ENCODE results near the gene CCDC171.
A peak's percentile ranks its signal among the peaks of the same experiment; 100 is the strongest.
"Not testable (repeated sequence)": the region's sequence is repeated elsewhere in the genome, so short reads cannot be mapped to it uniquely, and the experiment has no call there.

The CCDC171 gene

DNA sequence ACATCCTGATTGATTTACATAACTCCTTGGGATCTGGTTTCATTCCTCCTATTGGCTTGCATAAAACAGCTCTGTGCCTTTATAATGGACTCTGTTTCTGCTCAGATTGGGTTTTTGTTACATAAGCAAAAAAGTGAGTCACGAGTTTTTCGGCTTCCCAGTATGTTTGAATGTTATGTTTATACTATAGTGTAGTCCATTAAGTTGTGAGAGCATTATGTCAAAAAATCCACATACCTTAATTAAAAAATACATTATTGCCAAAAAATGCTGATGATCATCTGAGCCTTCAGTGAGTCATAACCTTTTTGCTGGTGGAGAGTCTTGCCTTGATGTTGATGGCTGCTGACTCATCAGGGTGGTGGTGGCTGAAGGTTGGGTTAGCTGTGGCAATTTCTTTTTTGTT lies 144.6 kb downstream of the CCDC171 start:
- peak in 1 of 2 donors; percentile 5 for DNase-seq

DNA sequence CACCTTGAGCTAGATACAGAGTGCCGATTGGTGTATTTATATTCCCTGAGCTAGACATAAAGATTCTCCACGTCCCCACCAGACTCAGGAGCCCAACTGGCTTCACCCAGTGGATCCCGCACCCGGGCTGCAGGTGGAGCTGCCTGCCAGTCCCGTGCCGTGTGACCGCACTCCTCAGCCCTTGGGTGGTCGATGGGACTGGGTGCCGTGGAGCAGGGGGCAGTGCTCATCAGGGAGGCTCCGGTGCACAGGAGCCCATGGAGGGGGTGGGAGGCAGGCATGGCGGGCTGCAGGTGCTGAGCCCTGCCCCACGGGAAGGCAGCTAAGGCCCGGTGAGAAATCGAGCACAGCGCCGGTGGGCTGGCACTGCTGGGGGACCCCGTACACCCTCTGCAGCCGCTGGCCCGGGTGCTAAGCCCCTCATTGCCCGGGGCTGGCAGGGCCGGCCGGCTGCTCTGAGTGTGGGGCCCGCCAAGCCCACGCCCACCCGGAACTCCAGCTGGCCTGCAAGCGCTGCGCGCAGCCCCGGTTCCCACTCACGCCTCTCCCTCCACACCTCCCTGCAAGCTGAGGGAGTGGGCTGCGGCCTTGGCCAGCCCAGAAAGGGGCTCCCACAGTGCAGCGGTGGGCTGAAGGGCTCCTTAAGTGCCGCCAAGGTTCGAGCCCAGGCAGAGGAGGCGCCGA lies 147.2 kb downstream of the CCDC171 start:
- DNase-seq: not testable (repeated sequence)

DNA sequence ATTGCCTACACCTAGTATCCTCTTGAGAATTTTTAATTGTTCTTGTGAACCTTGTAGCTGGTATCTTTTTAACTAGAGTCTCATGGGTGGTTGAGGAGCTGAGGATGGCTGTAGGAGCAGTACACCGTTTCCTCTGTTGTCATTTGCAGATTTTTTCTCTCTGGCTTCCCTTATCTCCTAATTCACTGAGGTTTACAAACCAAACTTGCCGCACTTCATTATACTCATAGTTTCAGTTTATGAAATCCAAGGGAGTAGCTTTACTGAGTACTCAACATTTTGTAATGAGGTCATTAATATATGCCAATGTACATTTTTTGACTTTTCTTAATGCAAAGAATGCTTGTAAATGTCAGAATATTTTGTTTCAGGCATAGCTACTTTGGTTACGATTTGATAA lies 154.2 kb downstream of the CCDC171 start:
- no peak for DNase-seq

DNA sequence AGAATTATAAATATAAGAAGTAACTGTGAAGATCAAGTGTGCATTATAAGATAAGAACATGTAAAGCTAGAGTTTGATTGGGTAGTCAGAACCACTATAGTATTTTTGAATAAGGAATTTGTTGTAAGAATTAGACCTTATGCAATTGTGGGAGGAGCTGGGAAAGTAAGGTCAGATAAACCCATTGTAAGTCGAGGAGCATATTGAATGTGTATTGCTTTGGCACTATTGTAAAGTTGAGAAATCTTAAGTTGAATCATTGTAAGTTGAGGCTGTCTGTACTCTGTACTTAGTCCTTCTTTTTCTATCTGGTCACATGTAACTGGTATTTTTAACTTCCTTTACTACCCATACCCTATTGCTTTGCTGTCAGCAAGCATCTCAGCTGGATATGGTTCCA lies 158.7 kb downstream of the CCDC171 start:
- no peak for DNase-seq

DNA sequence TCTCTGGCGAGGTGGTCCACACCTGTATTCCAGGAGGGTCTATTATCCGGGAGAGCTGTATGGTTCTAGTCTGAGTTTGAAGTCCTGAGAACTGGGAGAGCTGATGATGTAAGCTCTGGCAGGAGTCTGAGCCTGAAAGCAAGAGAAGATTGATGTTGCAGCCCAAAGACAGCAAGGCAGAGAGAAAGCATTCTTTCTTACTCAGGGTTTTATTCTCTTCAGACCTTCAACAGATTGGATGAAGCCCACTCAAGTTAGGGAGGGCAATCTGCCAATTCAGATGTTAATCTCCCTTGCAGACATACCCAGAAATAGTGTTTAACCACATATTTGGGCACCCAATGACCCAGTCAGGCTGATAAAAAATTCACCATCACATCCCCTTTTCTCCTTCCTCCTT lies 159.1 kb downstream of the CCDC171 start:
- no peak for DNase-seq

DNA sequence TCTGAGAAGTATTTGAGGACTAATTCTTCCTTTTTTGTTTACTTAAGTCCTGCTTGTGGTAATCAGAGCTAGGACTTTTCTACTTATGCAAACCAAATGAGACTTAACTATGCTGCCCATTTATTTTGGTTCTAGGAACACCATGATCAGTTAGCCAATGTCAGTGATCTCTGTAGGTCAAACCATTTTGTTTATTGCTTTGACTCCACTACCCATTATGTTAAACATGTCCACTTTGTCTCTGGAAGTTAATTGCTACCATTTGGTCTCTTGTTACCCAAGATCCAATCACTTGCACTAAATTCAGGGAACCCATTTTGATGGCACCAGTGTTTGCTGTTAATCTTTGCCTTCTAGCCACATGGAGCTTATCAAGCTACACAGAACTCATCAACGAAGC lies 161.9 kb downstream of the CCDC171 start:
- DNase-seq: no peak

DNA sequence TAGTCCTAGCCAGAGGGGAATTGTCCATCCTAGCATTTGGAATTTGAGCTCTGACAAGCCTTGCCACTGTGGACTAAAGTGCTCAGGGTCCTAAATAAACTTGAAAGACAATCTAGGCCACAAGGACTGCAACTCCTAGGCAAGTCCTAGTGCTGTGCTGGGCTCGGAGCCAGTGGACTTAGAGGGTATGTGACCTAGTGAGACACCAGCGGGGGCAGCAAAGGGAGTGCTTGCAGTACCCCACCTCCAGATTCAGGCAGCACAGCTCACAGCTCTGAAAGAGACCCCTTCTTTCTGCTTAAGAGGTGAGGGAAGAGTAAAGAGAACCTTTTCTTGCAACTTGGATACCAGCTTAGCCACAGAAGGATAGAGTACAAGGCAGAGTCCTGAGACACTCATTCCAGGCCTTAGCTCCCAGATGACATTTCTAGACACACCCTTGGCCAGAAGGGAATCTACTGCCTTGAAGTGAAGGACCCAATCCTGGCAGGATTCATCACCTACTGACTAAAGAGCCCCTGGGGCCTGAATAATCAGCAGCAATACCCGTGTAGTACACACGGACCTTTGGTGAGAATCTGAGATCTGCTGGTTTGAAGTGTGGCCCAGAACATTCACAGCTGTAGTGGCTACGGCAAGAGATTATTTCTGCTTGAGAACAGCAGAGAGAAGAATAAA lies 164.6 kb downstream of the CCDC171 start:
- DNase-seq: no peak

DNA sequence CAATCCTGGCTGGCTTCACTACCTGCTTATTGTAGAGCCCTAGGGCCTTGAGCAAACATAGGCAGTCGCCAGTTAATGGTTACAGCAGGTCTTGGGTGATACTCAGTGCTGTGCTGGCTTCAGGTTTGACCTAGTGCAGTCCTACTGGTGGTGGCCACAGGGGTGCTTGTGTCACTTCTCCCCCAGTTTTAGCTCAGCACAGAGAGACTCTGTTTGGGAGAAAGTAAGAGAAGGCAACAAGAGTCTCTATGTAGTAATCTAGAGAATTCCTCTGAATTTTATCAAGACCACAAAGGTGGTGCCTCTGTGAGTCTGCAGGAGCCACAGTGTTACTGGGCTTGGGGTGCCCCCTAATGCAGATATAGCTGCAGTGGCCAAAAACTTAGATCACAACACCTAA lies 165.6 kb downstream of the CCDC171 start:
- DNase-seq: no peak

DNA sequence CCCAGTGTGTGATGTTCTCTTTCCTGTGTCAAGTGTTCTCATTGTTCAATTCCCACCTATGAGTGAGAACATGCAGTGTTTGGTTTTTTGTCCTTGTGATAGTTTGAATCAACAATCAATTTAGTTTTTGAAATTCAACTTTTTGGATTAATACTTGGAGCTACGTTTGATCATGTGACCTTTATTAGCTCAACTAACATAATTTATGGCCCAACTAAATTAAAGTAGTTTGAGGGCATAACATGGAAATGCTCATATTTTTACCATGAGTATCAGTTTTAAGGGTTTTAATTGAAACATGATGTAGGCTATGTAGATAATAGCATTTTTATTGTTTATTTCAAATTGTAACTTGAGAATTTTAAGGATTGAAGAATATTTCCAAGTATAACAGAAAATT lies 168.0 kb downstream of the CCDC171 start:
- no peak for DNase-seq

DNA sequence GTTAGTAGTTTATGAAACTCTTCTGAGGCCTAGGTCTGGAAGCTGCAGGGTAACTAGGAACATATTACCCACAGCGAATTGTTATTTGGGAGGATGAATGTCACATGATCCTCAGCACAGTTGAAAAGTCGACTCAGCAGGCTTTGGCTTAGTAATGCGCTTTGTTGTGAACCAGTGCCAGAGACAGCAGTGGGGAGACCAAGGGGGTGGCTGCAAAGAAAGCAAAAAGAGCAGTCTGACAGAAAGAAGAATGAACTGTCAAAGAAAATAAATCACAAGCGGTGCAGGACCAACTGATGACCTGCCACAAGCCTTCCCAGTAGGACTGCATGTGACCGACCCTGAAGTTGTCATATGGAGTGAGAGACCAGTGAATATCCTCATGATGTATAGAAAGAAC lies 170.0 kb downstream of the CCDC171 start:
- no peak for DNase-seq

DNA sequence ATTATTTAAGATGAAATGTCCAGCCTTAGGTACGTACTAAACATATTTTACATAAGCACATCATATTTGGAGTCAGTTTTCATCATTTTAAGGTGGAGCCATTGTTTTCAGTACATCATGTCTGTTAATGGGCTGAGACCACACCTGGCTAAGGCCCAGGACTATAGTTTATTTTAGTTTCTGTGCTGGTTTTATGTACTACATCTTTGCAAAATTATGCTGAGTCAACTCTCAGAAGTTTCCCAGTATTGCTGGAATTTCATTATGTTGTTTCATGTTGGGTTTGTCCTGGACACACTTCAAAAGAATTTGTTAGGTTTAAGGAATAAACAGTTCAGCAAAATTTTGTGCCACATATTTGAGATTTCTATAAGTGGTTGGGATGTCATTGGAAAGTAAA lies 171.2 kb downstream of the CCDC171 start:
- no peak for DNase-seq

DNA sequence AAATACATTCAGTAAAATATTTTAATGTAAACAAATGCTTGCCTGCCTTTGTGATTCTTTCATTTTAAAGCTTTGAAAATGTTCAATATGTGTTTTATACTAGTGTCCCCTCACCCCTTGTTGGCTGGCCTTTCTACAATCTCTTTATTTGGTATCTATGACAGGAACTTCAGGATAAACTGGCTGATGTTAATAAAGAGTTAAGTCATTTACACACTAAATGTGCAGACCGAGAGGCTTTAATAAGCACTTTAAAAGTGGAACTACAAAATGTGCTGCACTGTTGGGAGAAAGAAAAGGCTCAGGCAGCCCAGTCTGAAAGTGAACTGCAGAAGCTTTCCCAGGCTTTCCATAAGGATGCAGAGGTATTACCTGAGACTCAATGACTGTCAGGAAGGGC lies 171.8 kb downstream of the CCDC171 start:
- DNase-seq: no peak

DNA sequence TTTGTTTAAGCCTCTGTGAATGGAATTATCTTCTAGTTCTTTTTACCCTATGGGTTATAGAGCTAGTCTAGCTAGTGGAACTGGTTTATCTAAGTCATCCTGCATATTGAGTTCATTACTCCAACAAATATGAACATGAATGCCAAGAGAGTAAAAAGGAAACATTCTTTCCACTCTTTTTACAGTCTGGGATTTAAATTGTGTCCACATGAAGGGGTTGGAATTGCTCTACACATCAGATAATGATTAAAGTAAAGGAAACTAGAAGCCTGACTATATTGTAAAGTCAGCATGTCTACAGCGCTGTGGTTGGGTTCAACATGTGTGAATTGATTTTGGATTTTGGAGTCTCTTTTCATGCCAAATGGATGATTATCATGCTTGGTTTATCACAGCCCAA lies 173.1 kb downstream of the CCDC171 start:
- no peak for DNase-seq

DNA sequence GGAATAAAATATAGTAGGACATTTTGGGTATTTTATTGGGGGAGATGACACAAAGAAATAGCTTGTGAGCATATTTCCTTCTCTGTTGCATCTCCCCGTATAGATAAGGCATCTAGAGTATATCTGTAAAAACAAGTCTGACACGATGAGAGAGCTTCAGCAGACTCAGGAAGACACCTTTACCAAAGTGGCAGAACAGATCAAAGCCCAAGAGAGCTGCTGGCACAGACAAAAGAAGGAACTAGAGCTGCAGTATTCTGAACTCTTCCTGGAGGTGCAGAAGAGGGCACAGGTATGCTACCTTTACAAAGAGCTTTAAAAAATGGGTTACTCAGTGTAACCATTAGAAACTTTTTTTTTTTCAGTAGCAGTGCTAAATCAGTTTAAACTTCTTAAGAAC lies 176.7 kb downstream of the CCDC171 start:
- no peak for DNase-seq

DNA sequence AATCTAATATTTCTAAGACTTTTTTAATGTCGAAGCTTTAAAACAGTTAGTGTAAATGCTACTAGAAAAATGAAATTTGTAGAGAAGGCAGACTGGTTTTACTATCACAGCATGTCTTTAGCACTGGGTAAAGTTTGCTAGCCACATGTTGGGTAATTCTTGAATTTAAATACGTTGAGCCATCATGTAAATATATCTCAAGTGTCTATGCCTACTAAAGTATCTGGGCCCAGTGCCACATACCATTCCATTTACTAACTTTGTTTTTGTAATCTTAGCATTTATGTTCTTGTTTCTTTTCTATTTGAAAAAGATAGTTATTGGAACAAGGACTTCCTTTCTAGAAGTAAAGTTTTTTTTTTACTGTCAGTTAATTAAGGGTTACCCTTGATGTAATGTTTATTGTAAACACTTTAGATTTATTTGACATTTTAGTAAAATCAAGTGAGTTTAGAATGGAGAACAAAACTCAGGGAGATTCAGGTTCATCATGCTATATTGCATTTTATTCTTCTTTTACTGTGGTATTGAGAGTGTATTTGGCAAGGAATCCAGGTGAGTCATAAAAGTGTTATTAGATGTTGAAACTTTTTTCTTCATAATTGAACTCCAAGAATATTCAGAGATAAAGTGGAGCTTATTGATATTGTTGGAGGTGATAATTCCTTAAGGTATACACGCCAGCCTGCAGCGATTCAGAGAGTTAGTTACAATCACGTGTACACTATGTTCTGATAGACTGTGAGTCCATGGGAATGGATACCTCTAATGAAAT lies 182.4 kb downstream of the CCDC171 start:
- no peak for DNase-seq

DNA sequence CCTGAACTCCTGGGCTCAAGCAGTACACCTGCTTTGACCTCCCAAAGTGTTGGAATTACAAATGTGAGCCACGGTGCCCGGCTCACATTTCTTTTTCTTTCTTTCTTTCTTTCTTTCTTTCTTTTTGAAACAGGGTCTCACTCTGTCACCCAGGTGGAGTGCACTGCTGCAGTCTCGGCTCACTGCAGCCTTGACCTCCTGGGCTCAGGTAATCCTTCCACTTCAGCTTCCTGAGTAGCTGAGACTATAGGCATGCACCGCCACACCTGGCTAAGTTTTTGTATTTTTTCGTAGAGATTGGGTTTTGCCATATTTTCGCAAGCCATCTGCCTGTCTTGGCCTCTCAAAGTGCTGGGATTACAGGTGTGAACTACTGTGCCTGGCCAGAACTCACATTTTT lies 183.7 kb downstream of the CCDC171 start:
- no peak for DNase-seq

DNA sequence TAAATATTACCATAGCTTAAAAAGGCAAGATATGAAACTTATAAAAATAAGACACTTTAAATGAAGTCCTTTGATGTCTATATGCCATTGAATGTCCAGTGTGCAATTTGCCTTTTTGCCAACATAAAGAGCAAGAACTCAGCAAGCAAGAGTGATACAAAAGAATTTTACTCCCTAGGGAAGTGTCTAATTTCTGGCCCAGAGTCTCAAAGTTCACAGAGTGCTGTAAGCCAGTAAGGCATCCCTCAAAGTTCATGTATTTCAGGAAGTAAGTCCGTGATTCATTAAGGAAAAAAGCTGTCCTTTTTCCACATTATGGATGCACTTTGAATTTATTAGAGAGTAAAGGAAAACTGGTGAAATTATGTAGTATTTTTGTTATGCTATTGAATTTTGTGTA lies 185.2 kb downstream of the CCDC171 start:
- no peak for DNase-seq

DNA sequence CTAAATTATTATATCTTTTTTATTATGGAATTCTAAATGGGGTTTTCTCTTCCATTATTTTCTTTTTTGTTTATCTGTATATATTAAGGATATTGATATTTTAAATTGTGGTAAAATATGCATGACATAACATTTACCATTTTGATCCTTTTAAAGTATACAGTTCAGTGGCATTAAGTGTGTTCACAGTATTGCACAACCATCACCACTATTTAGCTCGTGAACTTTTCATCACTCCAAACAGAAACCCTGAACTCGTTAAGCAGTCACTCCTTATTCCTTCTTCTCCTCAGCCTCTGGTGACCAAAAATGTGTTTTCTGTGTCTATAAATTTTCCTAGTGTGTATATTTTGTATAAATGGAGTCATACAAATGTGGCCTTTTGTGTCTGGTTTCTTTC lies 188.2 kb downstream of the CCDC171 start:
- no peak for DNase-seq

DNA sequence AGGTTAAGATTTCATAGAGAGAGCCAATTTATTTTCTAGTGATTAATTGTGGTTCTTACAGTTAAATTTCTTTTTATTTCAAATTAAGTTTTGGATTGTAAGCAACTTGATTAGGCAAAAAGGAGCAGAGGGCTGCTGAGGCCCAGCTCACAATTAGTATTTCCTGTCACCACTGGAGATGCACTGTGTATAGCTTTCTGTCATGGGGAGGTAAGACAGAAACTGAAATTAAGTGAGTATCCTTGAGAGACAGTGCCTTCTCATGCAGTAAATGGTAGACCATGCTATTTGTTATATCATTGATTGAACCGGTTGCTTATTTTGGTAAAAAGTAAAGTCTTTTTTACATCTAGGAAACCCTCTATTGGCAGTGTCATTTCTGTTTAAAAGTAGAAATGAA lies 190.7 kb downstream of the CCDC171 start:
- no peak for DNase-seq

DNA sequence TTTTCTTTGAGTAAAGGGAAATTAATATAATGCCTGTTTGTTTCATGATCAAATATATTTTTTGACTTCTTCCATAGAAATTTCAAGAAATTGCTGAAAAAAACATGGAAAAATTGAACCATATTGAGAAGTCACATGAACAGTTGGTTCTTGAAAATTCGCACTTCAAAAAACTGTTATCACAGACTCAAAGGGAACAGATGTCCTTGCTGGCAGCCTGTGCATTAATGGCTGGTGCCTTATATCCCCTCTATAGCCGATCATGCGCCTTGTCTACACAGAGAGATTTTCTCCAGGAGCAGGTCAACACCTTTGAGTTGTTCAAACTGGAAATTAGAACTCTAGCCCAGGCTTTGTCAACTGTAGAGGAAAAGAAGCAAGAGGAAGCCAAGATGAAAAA lies 191.4 kb downstream of the CCDC171 start:
- DNase-seq: no peak

DNA sequence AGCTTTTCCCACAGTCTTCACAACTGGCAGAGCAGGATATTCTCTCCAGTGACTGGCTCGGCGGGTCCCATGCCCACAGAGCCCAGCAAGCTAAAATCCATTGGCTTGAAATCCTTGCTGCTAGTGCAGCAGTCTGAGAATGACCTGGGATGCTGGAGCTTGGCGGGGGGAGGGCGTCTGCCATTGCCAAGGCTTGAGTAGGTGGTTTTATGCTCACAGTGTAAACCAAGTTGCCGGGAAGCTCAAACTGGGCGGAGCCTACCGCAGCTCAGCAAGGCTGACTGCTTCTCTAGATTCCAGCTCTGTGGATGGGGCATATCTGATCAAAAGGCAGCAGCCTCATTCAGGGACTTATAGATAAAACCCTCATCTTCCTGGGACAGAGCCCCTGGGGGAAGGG lies 194.1 kb downstream of the CCDC171 start:
- no peak for DNase-seq

DNA sequence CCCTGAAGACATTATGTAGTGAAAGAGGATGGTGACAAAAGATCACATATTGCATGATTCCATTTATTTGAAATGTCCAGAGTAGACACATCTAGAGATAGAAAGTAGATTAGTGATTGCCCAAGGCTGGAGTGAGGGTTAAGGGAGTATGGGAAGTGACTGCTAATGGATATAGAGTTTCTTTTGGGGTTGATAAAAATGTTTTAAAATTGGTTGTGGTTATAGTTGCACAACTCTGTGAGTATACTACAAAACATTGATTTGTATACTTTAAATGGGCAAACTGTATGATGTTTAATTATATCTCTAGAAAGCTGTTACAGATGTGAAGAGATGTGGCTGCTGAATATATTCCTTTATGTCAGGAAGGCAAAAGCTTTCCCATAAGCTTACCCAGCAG lies 202.8 kb downstream of the CCDC171 start:
- DNase-seq: no peak

DNA sequence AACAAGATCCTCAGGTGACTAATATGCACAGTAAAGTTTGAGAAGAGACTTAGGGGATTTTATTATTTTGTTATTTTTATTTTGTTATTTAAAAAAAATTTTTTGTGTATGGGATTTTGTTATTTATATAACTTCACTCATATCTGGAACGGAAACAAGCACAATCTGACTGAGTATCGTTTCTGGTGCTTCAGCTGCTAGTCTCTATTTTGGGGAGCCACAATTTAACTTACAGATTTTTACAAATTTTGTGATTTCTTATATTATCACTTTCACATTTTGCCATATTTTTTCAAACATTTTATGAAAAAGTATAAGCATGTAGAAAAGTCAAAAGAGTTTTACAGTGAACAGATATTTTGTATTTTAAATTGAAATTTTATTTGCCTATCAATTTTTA lies 208.7 kb downstream of the CCDC171 start:
- DNase-seq: no peak

DNA sequence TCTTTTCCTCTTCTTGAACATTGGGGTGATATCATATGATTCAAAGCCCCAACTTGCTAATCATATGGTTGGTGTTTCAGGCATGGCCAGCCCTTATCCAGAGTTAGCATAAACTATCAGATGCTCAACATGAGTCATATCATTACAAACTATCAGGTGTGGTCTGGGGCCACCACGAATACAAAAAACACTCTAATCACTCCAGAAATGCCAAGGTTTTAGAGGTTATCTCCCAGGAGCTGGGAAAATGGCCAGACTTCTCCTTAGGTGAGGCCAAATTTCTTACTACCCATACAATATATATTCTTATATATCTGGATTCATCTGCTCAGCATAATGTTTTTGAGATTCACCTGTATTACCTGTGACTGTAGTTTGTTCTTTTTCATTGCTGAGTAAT lies 210.5 kb downstream of the CCDC171 start:
- DNase-seq: no peak
